Right ventricle myocardium inferior (tissue), 1 donor: ENCODE measurements around the gene TEN1. TPM values are rescaled to one million over a fixed set of nuclear protein-coding genes. Genes with fewer than 3 reads are reported as not detected.
"Not testable (repeated sequence)": the region's sequence is repeated elsewhere in the genome, so short reads cannot be mapped to it uniquely, and the experiment has no call there.

Experiments
- ATAC-seq: fragments of 200-7000 bp; cut with Tn5 transposase; one replicate; pipeline ENCODE4 v1.9.1; 2020; ENCODE audit warnings: mild to moderate bottlenecking, moderate library complexity
- DNase-seq: peaks from one replicate; pipeline ENCODE4 v3.0.0; 2021; ENCODE audit errors: missing footprints
- intact Hi-C: fragments of 100-400 bp; cut with DNase I; formaldehyde crosslinking; loops from one replicate; pipeline ENCODE4 v1.11.0; 2022
- total RNA-seq: library from RNA; stranded (reverse); fragmentation: NEBNext Ultra II Directional; extraction: Animal tissue kit (Norgen Biotek cat#: 25700); gene quantifications from one replicate; pipeline ENCODE4 v1.2.1, GENCODE V29; 2021
- donor health status: DM: no; HTN: yes; CAD: no; lungs with severe emphysema.

The TEN1 gene
- total RNA-seq, 1 donor from 2014 or later: 9.4 TPM

DNA sequence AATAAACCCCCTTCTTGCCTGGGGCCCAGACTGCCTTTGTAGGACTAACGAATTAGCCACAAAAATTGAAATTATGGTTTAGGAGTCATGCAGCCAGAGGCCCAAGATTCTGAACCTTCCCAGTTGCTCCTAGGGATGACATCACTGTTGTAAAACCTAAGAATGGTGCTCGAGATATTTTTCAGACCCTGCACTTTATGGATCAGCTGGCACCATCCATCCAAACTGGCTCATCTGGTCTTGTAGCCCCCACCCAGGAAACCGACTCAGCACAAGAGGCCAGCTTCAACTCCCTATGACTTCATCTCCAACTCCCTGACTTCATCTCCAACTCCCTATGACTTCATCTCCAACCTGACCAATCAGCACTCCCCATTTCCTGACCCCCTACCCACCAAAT, 59.0 kb downstream of the TEN1 start:
- intact Hi-C loops: no loop called here
- no peak for ATAC-seq
- DNase-seq: no peak

DNA sequence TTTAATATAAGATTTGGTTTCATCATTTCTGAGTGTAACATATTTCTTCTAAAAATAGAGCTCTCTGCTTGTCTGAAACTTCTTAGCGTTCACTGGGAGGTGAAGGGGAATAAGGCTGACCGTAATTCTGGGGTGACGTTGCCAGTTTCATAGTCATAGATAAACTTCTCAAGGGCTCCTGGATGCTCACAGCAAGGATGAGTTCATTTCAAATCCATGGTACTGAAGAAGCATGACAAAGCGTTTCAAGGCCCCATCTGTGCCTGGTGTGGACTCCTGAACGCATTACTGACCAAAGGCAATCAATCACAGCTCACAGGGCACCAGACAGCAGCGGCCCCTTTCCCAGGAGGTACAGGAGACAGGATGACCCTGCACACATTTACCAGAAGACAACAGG, 60.1 kb downstream of the TEN1 start:
- DNase-seq: no peak
- ATAC-seq: no peak
- intact Hi-C loops: no loop called here

DNA sequence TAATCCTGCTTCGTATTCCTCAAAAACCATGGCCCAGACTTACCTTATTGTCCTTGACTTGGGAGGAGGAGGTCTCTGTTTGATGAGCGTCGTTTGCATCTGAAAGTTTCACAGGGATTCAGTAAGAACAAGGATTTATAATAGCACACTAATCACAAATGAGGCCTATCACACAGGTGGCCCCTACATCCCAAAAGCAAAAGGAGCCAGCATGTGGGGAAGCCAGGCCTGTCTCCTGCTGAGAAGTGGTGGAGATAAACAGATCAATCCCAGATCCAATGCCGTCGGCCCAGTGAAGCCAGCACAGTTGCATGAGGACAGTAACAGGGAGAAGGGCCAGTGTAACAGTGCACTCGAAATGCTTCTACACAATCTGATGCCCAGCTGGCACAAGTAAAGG, 61.3 kb downstream of the TEN1 start:
- intact Hi-C loops: no loop called here
- no peak for ATAC-seq
- DNase-seq: no peak

DNA sequence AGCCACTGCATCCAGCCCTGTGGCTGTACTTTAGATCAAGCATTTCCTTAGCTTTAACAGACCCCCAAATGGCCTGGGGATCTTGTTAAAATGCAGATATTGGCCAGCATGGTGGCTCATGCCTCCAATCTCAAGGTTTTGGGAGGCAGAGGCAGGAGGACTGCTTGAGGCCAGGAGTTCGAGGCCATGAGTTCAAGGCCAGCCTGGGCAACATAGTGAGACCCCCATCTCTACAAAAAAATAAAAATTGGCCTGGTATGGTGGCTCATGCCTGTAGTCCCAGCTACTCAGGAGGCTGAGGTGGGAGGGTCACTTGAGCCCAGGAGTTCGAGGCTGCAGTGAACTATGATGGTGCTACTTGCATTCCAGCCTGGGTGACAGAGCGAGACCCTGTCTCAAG, 63.8 kb downstream of the TEN1 start:
- ATAC-seq, DNase-seq, intact Hi-C loops: not testable (repeated sequence)

DNA sequence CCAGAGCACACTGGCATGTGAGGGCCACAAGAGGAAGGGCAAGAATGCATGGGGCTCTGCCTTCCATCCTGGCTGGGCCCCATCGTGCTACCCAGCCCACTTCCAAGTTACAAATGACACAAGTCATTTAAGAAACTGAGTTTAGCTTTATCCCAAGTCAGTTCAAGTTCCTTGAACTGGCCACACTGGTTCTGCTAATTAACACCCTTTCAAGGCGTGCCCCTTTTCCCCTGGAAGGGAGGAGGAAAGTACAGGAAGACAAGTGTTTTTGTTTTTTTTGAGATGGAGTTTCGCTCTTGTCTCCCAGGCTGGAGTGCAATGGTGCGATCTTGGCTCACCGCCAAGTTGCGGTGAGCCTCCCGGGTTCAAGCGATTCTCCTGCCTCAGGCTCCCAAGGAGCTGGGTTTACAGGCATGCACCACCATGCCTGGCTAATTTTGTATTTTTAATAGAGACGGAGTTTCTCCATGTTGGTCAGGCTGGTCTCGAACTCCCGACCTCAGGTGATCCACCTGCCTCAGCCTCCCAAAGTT, 65.5 kb downstream of the TEN1 start:
- intact Hi-C loops, ATAC-seq, DNase-seq: not testable (repeated sequence)

DNA sequence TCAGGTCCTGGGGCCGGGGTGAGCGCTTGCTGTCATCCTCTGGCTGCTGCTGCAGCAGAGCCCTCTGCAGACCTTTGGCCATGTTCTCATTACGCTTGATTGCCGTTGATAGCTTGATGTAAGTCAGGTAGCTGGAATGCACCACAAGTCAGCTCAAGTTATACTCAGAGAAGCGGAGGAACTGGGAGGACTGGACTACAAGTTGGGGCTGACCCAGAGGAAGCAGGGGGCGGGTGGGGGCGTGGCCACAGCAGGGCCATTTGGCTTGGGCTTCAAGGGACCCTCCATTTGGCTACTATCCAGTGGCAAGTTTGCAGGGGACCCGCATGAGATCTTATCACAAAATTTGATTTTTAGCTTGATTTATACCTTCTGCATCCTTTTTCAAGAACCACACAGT, 67.0 kb downstream of the TEN1 start:
- ATAC-seq (no peak), DNase-seq (no peak)
- intact Hi-C loops: no loop called here

DNA sequence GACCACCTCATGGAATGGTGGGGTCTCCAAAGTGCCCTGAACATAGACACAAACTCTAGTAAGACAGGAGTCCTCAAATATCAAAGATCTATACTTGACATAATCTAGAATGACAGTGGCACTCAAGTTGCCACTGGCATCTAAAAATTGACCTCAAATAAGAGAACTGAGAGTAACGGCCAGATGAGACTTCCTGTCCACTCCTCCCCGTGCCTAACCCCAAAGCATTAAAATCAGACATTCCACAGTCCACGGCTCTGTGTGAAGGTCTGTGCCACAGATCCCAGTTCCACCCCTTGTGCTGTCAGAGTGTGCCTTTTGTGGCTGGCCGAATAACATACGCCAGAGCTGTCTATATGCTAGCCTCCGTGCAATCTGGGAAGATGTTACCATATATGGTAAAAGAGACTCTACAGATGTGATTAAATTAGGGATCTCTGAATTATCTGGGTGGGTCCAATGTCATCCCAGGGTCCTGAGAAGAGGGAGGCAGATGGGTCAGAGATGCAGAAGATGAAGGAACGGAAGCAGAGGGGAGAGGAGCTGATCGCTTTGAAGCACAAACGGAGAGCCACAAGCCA, 69.1 kb downstream of the TEN1 start:
- ATAC-seq (no peak), DNase-seq (no peak)
- intact Hi-C loops: no loop called here

DNA sequence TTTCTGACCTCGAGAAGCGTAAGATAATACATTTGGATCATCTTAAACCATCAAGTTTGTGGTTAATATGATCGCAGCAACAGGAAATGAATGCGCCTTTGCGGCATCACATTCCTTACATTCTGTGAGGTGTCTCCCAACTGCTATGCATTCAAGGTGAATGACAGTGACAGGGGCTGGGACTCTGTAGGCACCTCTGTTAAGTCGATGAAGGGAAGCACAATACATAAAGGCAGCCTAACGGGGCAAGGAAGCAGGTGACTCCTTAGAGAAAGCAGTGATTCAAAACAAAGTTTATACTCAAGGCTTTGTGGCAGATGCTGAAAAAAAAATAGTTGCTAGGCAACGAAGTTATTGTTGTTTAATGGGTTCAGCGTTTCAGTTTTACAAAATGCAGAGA, 69.7 kb downstream of the TEN1 start:
- ATAC-seq (no peak), DNase-seq (no peak)
- intact Hi-C loops: no loop called here

DNA sequence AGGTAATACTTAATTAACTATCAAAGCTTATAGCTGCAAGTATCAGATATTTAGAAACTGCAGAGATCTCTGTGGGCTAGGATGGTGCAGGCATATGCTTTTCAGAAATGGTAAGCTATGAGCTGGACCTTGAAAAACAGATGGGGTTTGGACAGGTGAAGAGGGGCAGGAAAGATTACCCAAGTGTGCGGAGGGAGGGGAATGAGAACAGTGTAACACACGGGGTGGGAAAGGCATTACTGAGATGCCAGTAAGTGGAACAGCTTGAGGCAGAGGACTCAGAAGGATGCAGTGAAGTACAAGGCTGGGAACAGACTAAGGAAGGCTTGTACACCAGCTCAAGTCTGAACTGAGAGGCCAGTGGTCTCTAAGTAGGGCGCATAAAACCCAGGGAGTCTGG, 70.2 kb downstream of the TEN1 start:
- intact Hi-C loops: no loop called here
- DNase-seq (no peak), ATAC-seq (no peak)

DNA sequence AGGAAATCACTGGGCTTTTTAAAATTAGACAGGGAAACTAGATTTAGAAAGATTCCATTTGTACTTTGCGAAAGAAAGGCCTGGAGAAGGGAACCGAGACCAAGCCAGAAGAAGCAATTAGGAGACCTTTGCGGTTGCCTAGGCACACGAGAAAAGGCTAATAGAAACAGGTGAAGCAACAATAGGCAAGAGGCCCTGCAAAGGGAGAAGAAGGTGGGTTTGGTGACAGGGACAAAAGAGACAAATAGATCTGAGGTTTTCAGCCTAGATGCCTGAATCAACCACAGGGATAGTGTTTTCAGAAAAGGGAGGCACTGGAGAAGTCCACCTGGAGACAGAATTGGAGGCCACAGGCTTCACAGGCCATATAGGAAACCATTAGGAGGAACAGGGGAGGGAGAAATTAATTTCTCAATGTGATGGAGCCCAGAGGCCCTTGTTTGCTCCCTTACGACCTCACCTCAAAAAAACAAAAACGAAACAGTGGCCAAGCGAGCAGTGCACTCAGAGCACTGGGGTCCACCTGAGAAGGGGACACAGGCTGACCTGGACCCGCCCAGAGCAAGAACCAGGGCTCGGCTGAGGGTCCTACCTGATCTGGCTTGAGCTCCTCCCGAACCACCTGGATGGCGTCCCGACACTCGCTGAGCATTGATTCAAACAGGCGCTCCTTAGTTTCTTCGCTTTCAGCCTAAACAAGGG, 70.9 kb downstream of the TEN1 start:
- intact Hi-C loops: no loop called here
- ATAC-seq: no peak

More for the DNA sequence above, 70.9 kb downstream of the TEN1 start:
- DNase-seq: no peak

Other genes with a start within 250 kb of the TEN1 start
- gene GALK1, start 214.0 kb upstream of the TEN1 start, total RNA-seq: 23.8 TPM
- gene UNK, start 194.4 kb upstream of the TEN1 start, total RNA-seq: 16.0 TPM
- gene UNC13D, start 134.8 kb upstream of the TEN1 start, total RNA-seq: 10.7 TPM
- 151 TPM for gene WBP2, start 123.9 kb upstream of the TEN1 start, total RNA-seq
- 39.4 TPM for gene TRIM47, start 100.7 kb upstream of the TEN1 start, total RNA-seq
- gene TRIM65, start 82.3 kb upstream of the TEN1 start, total RNA-seq: 11.3 TPM
- 115 TPM for gene MRPL38, start 74.4 kb upstream of the TEN1 start, total RNA-seq
- gene FBF1, start 38.2 kb upstream of the TEN1 start, total RNA-seq: 3.5 TPM
- gene ACOX1, start 74 bp upstream of the TEN1 start, total RNA-seq: 80.9 TPM
- 2.2 TPM for gene CDK3, start 21.6 kb downstream of the TEN1 start, total RNA-seq
- 0.11 TPM for gene EVPL, start 48.1 kb downstream of the TEN1 start, total RNA-seq
- 60.1 TPM for gene SRP68, start 93.3 kb downstream of the TEN1 start, total RNA-seq
- not detected for gene GALR2, start 95.5 kb downstream of the TEN1 start, total RNA-seq
- gene ZACN, start 99.9 kb downstream of the TEN1 start, total RNA-seq: not detected
- gene EXOC7, start 124.5 kb downstream of the TEN1 start, total RNA-seq: 70.9 TPM
- not detected for gene FOXJ1, start 162.0 kb downstream of the TEN1 start, total RNA-seq